Activated naive CD4-positive, alpha-beta T cell treated with anti-CD3 and anti-CD28 coated beads, Interleukin-2, amount 50 U/mL, for 24 hours (primary cell): ENCODE measurements around the gene GRIP1.

Source experiments
- H3K27ac Mint-ChIP-seq: one replicate; pipeline ENCODE4 v1.8.0; 2021; ENCODE audit warnings: mild to moderate bottlenecking, mixed read lengths
- H3K27me3 Mint-ChIP-seq: one replicate; pipeline ENCODE4 v1.8.0; 2021; ENCODE audit warnings: mixed read lengths
- H3K36me3 Mint-ChIP-seq: one replicate; pipeline ENCODE4 v1.8.0; 2021; ENCODE audit warnings: mixed read lengths
- H3K4me1 Mint-ChIP-seq: one replicate; pipeline ENCODE4 v1.8.0; 2021; ENCODE audit warnings: mixed read lengths
- H3K4me3 Mint-ChIP-seq: one replicate; pipeline ENCODE4 v1.8.0; 2021; ENCODE audit warnings: mild to moderate bottlenecking, mixed read lengths
- H3K9me3 Mint-ChIP-seq: one replicate; pipeline ENCODE4 v1.8.0; 2021; ENCODE audit warnings: mixed read lengths

Gene GRIP1

GRCh38 chr12:66707002-66707697 lies 28.3 kb upstream of the GRIP1 start:
- H3K9me3 Mint-ChIP-seq, result no peaks in the 10 kb centered on the region
- no peaks in the 10 kb centered on the region for H3K27me3 Mint-ChIP-seq
- H3K4me3 Mint-ChIP-seq, result no peak overlapping the region
- H3K36me3 Mint-ChIP-seq, result peaks cover 3% of the 10 kb centered on the region
- H3K4me1 Mint-ChIP-seq, result peaks cover 54% of the 10 kb centered on the region
- no peak overlapping the region for H3K27ac Mint-ChIP-seq

DNA sequence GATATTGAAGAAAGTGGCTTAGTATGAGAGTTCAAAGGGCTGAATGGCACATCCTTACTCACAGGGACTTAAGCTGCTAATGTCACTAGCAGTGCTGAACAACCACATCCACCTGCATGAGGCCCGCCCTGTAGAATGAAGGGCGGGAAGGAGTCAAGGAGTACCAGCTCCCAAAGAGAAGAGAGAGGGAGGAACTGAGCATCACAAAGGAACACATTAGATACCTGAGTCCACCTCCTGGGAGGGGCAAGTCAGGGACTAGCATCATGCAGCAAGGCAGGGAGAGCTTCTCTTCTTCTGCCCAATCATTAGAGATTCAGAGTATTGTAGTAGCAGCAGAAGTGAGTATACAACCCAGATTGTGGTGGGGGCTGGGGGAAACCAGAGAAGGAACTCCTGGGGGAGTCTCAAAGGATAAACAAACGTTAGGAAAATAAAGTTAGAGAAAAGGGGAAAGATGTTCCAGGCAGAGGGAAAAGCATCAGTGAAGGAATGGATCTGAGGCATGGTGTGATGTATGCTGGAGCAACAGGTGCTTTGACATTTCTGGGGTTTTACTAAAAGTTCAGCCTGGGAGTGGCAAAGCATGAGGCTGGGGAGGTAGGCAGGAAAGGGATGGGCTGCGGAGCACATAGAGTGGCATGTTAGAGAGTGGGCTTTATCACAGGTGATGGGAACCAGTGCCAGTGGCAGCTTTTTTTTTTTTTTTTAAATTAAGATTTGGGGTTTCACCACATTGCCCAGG lies 21.0 kb upstream of the GRIP1 start:
- Mint-ChIP-seq H3K27me3 (no peaks in the 10 kb centered on the region), H3K36me3 (peaks cover 1% of the 10 kb centered on the region), H3K4me3 (no peak overlapping the region), H3K27ac (no peak overlapping the region), H3K4me1 (peaks cover 42% of the 10 kb centered on the region), H3K9me3 (no peaks in the 10 kb centered on the region)

- H3K27ac Mint-ChIP-seq, result no peak overlapping the region
- no peaks in the 10 kb centered on the region for H3K36me3 Mint-ChIP-seq
- H3K27me3 Mint-ChIP-seq, result no peaks in the 10 kb centered on the region
- no peaks in the 10 kb centered on the region for H3K9me3 Mint-ChIP-seq
- H3K4me1 Mint-ChIP-seq, result peaks cover 37% of the 10 kb centered on the region
- no peak overlapping the region for H3K4me3 Mint-ChIP-seq
Observed at GRCh38 chr12:66698558-66698957, 19.7 kb upstream of the GRIP1 start.

DNA sequence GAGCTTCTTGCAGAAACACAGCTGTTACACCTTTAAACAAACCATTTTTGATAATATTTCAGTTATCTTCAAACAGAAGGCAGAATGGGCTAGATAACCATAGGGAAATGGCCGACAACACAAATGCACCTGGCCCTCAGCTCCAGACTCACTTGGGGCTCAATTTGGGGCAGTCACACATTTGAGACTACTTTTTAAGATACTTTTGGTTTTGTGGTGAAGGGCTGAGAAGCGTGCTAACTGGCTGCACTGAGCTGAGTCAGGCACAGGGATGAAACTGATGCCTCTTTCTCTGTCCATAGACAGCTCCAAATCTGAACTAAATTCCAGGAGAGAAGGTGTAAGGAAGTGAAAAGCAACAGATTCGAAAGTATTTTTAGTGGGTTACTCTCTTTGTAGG lies 18.5 kb upstream of the GRIP1 start:
- Mint-ChIP-seq H3K4me3 (no peak overlapping the region), H3K4me1 (peaks cover 36% of the 10 kb centered on the region), H3K36me3 (no peaks in the 10 kb centered on the region), H3K27ac (peak overlapping the region; percentile 47), H3K9me3 (no peaks in the 10 kb centered on the region), H3K27me3 (no peaks in the 10 kb centered on the region)

DNA sequence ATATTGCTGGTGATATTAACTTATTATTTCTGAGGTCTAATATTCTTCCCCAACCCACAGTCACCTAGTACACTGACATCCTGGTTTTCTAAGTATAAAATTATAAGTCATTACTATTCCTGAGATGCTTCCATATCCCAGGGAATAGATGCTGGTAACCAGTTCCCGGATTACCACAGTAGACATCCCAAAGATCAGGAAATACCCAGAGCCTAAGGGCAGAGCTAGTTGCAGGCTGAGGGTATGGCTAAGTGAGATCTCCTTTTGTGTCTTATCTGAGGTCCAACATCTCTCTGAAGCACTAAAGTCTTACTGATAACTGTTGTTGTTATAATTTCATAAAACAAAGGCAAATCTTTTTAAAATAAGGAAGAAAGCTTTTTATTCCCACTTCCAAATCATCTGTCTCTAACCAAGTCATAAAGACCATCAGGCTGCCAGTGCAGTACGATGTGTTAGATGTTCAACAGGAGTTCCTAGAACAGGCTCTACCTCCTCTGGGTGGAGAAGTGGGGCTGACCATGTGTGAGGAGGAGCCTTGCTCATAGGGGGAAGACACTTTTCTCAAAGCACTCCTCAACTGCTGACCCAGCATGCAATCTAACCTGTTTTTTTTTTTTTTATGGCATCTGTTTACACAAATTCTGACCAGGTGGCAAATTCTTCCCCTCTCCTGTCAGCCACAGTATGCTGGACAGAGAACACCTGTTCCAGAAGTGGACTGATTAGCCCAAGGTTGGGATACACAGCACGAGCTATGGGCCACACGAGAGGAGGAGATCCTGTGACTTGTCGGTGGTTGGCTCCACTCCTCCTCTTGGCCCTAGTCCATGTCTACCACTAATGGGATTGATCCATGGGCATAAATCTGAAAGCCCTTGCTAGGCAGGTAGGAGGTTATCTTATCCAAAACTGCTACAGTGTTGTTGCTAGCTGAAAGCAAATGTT lies 16.1 kb upstream of the GRIP1 start:
- Mint-ChIP-seq H3K36me3 (no peaks in the 10 kb centered on the region), H3K4me1 (peaks cover 34% of the 10 kb centered on the region), H3K4me3 (no peak overlapping the region), H3K27me3 (no peaks in the 10 kb centered on the region), H3K27ac (no peak overlapping the region), H3K9me3 (no peaks in the 10 kb centered on the region)

GRCh38 chr12:66693901-66694513 lies 15.1 kb upstream of the GRIP1 start:
- H3K27ac Mint-ChIP-seq, result no peak overlapping the region
- H3K36me3 Mint-ChIP-seq, result no peaks in the 10 kb centered on the region
- no peak overlapping the region for H3K4me3 Mint-ChIP-seq
- no peaks in the 10 kb centered on the region for H3K27me3 Mint-ChIP-seq
- H3K4me1 Mint-ChIP-seq, result peaks cover 24% of the 10 kb centered on the region
- no peaks in the 10 kb centered on the region for H3K9me3 Mint-ChIP-seq

GRCh38 chr12:66692986-66693385 lies 14.1 kb upstream of the GRIP1 start:
- no peaks in the 10 kb centered on the region for H3K9me3 Mint-ChIP-seq

GRCh38 chr12:66692170-66692569 lies 13.3 kb upstream of the GRIP1 start:
- Mint-ChIP-seq H3K4me3 (no peak overlapping the region), H3K27me3 (no peaks in the 10 kb centered on the region)

More at GRCh38 chr12:66692986-66693385, 14.1 kb upstream of the GRIP1 start:
- H3K27ac Mint-ChIP-seq, result no peak overlapping the region
- H3K36me3 Mint-ChIP-seq, result no peaks in the 10 kb centered on the region
- no peak overlapping the region for H3K4me3 Mint-ChIP-seq
- no peaks in the 10 kb centered on the region for H3K27me3 Mint-ChIP-seq
- H3K4me1 Mint-ChIP-seq, result peaks cover 14% of the 10 kb centered on the region

DNA sequence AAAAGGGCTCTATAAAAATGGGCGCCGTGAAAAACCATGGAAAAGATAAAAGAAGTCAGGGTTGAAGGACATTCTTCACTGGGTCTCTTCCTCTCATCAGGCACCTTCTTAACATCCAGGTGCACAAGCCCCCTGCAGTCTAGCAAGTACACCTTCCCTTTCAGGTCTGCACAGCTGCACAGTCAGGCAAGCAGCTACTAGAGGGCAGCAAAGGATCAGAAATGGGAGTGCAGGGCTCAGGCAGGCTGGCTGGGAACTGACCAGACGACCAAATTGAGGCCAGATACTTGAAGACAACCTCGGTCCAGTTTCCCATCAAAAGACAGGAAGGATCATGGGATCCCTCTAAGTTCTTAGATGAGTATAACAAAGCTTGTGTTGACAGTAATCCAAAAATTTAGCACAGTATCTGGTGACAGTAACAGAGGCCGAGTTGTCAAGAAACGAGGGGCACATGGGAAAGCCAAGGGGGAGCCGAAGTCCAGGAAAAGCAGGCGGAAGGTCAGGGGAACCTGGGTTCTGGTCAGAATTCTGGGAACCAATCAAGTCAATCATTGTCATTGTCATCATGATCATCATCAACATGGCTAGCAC lies 10.1 kb upstream of the GRIP1 start:
- Mint-ChIP-seq H3K4me3 (no peak overlapping the region), H3K27ac (no peak overlapping the region), H3K4me1 (peaks cover 3% of the 10 kb centered on the region), H3K27me3 (peaks cover 2% of the 10 kb centered on the region), H3K36me3 (no peaks in the 10 kb centered on the region), H3K9me3 (no peaks in the 10 kb centered on the region)

More at GRCh38 chr12:66692170-66692569, 13.3 kb upstream of the GRIP1 start:
- Mint-ChIP-seq H3K4me1 (peaks cover 6% of the 10 kb centered on the region), H3K36me3 (no peaks in the 10 kb centered on the region), H3K27ac (no peak overlapping the region), H3K9me3 (no peaks in the 10 kb centered on the region)

DNA sequence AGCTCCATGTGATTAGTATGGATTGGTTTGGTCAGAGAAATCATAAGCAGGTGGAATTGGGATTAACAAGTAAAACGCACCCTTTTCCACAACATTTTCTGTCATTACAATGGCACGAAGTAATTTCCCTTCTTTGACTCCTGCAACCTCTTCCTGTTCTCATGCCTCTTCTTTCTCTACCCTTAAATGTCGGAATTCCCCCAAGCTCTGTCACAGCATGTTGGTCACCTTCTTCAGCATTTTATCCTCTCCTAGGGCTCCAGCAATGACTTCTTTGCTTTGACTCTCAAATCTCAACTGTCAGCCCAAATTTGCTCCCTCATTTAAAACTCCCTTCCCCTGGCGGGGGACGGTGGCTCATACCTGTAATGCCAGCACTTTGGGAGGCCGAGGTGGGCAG lies 5.3 kb upstream of the GRIP1 start:
- H3K9me3 Mint-ChIP-seq, result no peaks in the 10 kb centered on the region
- H3K4me1 Mint-ChIP-seq, result no peaks in the 10 kb centered on the region
- no peak overlapping the region for H3K27ac Mint-ChIP-seq
- no peak overlapping the region for H3K4me3 Mint-ChIP-seq
- H3K27me3 Mint-ChIP-seq, result peaks cover 5% of the 10 kb centered on the region
- no peaks in the 10 kb centered on the region for H3K36me3 Mint-ChIP-seq

DNA sequence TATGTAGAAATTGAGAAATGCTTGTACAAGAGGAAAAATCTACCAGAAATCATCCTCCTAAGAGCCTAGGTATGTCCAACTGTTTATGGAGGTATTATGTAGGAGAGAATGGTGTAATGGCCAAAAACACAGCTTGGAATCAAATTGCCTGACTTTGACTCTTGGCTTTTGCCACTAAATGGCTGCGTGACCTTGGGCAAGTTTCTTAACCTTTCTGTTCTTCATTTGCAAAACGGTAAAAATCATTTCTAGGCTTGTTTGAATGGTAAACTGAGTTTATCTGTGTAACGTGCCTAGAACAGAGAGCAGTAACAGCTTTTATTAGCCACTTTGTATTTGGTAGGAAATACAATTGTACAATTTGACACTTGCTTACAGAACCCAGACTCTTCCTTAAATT lies 4.9 kb upstream of the GRIP1 start:
- peaks cover 5% of the 10 kb centered on the region for H3K27me3 Mint-ChIP-seq
- no peaks in the 10 kb centered on the region for H3K36me3 Mint-ChIP-seq
- H3K4me3 Mint-ChIP-seq, result no peak overlapping the region
- no peaks in the 10 kb centered on the region for H3K4me1 Mint-ChIP-seq
- no peak overlapping the region for H3K27ac Mint-ChIP-seq
- no peaks in the 10 kb centered on the region for H3K9me3 Mint-ChIP-seq

GRCh38 chr12:66683073-66683472 lies 4.2 kb upstream of the GRIP1 start:
- Mint-ChIP-seq H3K27me3 (peaks cover 5% of the 10 kb centered on the region), H3K9me3 (no peaks in the 10 kb centered on the region), H3K27ac (no peak overlapping the region), H3K36me3 (no peaks in the 10 kb centered on the region), H3K4me1 (no peaks in the 10 kb centered on the region), H3K4me3 (no peak overlapping the region)

DNA sequence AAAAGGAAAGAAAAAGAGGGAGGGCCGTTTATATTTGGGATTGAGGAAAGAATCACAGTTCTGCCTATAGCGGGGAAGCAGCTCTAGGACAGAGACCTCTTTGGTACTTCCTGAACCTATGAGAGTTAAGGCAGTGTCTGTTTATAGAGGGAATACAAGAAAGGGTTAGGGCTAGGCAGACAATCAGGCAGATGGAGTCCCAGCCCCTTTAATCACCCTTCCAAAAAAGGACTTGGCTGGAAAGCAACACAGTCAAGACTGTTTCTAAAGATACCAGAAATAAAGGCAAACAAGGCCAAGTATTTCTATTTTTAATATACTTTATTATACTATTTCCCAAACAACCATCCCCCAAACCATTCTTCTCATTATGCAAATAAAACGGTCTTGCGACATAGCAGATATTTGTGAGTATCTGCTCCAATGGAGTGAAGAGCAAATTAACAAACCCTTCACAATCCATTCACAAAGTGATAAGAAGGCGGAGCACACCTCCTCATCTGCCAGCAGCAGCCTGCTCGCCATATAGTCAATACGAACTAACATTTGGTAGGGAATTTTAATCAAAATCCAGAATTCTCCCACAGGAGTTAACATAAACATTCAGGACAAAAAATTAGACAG lies 697 bp upstream of the GRIP1 start:
- Mint-ChIP-seq H3K27ac (no peak overlapping the region), H3K27me3 (peaks cover 5% of the 10 kb centered on the region), H3K9me3 (no peaks in the 10 kb centered on the region), H3K36me3 (peaks cover 3% of the 10 kb centered on the region), H3K4me1 (no peaks in the 10 kb centered on the region), H3K4me3 (no peak overlapping the region)

DNA sequence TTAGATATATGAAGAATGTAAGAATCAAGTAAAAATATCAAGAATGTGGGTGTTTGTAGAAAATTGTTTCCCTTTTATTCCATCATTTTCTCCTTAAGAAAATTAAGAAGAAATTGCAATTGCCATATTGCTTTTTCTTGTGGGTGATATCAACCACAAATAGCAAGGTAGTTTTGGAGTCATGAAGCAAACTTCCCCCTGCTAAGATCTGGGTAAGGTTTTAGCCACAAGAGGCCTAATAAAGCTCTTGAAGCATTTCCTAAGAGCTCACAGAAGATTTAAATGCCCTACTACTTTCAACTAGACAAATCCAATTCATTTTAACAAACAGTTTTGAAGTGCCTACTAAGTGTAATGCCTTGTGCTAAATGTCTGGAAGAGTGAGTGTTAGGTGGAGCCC lies 2.6 kb downstream of the GRIP1 start:
- H3K27me3 Mint-ChIP-seq, result no peaks in the 10 kb centered on the region
- no peak overlapping the region for H3K27ac Mint-ChIP-seq
- H3K9me3 Mint-ChIP-seq, result no peaks in the 10 kb centered on the region
- H3K4me1 Mint-ChIP-seq, result no peaks in the 10 kb centered on the region
- H3K4me3 Mint-ChIP-seq, result no peak overlapping the region
- peaks cover 3% of the 10 kb centered on the region for H3K36me3 Mint-ChIP-seq
